HG03520 (cell line): ENCODE measurements around the gene CPAMD8.

ENCODE experiments used
- ATAC-seq: cut with Tn5 transposase; IDR thresholded peaks from one replicate; pipeline ENCODE4 v1.9.1; 2021; ENCODE audit warnings: mild to moderate bottlenecking, moderate library complexity; ENCODE audit not compliant: unreplicated experiment

The CPAMD8 gene

DNA sequence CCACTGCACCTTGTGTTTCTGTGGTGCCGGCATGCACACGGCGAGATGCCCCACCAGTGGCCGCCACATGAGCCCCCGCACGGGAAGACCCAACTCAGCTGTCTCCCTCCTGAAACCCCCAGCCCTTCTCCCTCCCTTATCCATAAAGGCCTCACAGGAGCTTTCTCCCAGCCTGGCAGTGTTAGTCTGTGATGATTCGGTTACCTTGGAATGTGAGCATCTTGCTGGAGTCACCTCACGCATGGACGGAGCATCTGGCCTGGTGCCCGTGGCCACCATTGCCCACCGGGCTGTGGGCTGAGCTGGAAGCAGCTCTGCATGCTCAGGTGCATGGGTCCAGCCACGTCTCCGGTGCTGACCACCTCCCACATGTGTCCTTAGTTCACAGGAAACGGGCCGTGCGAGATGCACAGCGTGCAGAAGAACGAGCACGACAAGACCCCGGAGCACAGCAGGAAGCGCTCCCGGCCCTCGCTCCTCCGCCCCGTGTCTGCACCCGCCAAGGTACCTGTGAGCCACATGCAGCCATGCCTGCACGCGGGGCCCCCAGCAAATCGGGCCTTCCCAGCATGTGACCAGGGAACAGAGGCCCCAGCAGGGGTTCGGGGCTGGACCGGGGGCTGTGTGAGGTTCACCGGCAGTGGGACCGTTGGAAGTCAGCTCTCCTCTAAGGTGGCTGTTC, 175.4 kb downstream of the CPAMD8 start:
- ATAC-seq, result no peak

DNA sequence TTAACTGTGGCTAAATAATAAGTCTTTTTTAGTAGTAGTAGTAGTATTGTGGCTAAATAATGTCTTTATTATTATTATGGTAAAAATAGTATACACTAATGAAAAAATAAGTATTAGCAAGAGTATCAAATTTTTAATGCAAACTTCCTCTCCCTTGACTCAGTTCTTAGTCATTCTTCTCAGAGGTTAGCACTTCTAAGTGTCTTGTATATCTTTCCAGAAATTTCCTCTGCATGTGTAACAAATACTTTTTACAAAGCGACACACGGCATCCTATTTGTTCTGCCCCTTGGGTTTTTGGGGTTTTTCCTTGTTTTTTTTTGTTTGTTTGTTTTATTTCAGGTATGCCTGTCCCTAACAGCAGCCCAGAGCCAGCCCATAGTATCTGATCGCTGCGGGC, 176.5 kb downstream of the CPAMD8 start:
- ATAC-seq, result no peak

DNA sequence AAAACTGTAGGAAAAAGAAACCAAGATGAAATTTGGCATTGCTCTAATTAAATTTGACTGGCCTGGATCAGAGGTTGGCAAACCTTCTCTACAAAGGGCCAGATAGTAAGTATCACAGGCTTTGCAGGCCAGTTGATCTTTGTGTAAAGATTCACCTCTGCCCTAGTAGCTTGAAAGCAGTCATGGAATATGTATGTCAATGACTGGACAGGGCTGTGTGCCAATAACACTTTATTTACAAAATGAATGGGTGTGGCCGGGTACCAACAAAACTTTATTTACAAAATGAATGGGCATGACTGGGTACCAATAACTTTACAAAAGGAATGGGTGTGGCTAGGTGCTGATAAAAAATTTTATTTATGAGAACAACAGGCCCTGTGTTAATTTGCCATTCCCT, 177.4 kb downstream of the CPAMD8 start:
- ATAC-seq, result no peak

DNA sequence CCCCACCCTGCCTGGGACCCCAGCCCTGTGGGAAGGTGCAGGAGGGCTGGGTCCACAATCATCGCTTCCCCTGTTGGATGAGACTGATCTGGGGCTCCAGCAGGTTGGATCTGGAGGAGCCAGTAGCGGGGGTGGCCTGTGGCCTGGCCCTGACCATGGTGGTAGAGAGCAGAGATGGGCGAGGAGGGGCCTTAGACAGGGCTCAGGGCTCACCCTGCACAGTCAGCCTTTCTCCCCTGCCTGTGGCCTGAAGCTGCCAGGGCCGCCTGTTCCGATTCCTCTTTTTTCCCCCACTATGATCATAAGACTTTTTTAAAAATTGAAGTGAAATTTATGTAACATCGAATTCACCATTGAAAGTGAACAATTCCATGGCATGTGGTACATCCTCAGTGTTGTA, 179.2 kb downstream of the CPAMD8 start:
- no peak for ATAC-seq

DNA sequence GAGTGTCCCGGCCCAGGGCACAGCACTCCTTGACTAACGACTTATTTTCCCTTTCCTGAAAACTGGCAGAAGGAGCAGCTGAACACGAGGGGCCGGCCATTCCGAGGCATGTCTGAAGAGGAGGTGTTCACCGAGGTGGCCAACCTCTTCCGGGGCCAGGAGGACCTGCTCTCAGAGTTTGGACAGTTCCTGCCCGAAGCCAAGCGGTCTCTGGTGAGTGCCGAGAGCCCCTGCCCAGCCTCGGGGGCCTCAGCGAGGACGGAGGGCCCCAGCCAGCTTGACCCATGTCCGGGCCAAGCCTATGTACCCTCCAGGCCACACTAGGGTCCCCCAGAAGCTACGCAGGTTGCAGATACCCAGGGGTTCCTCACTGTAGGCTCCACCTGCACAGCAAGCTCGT, 179.7 kb downstream of the CPAMD8 start:
- no peak for ATAC-seq
